GM12878 (cell line): ENCODE measurements around the gene PCNX1. TPM values are rescaled to one million over a fixed set of nuclear protein-coding genes. Genes with fewer than 3 reads are reported as not detected.

Experiments
- ATAC-seq: fragments of 200-7000 bp; cut with Tn5 transposase; 3 replicates; pipeline ENCODE4 v1.9.1; 2020; ENCODE audit warnings: mild to moderate bottlenecking, moderate library complexity
- BruUV-seq: library from RNA; stranded (reverse); fragments of 400-500 nt; replicated peaks from 2 replicates; lab custom pipeline; 2021; lab: Mats Ljungman, UMichigan
- CTCF ChIA-PET: fragments of 300-600 bp; sonication (Branson Sonifier 250); formaldehyde crosslinking; extraction: SDS; loops from one replicate; lab custom pipeline; 2021; ENCODE audit warnings: inconsistent platforms; lab: Yijun Ruan, JAX
- POLR2A ChIA-PET: fragments of 350-600 bp; formaldehyde crosslinking; extraction: SDS; loops from one replicate; lab custom pipeline; 2021; ENCODE audit warnings: inconsistent platforms; lab: Charles Lee
- RAD21 ChIA-PET: fragments of 300-600 bp; sonication (Branson Sonifier 250); formaldehyde crosslinking; loops from one replicate; lab custom pipeline; 2023; ENCODE audit warnings: antibody characterized with exemption; ENCODE audit not compliant: unreplicated experiment; lab: Charles Lee
- SMC1A ChIA-PET: fragments of 300-600 bp; sonication (Branson Sonifier 250); formaldehyde crosslinking; loops from one replicate; lab custom pipeline; 2023; ENCODE audit not compliant: unreplicated experiment, uncharacterized antibody; lab: Charles Lee
- DNase-seq: peaks from one replicate; pipeline ENCODE4 v3.0.0-alpha.2; 2011; ENCODE audit warnings: low read depth, low spot score
- FAIRE-seq: peaks from 3 replicates; lab custom pipeline; 2011; peaks lifted over from hg19 to GRCh38; lab: Jason Lieb, UNC
- H2AFZ ChIP-seq: 2 replicates; pipeline ENCODE4 v1.6.0; 2011; ENCODE audit warnings: low read depth, low read length, control low read depth; ENCODE audit not compliant: control insufficient read depth
- H3K27ac ChIP-seq: 2 replicates; pipeline ENCODE4 v1.5.1; 2011; ENCODE audit warnings: control low read depth; ENCODE audit not compliant: control insufficient read depth, insufficient read depth
- H3K27me3 ChIP-seq, 2 experiments: replicated peaks in 1 of 2; 2 replicates each; pipeline versions ENCODE4 v1.6.0 to v1.6.1; 2011; ENCODE audit warnings: low read length in 1 of 2; ENCODE audit not compliant: control insufficient read depth in 2 of 2, insufficient read depth in 2 of 2
- H3K36me3 ChIP-seq, 2 experiments: 2 replicates each; pipeline ENCODE4 v1.5.1; 2011; ENCODE audit warnings: low read length in 1 of 2; ENCODE audit not compliant: control insufficient read depth in 2 of 2, insufficient read depth in 2 of 2
- H3K4me1 ChIP-seq: 2 replicates; pipeline ENCODE4 v1.6.1; 2011; ENCODE audit warnings: mild to moderate bottlenecking, low read length, moderate library complexity, mixed read lengths; ENCODE audit not compliant: control insufficient read depth, insufficient read depth
- H3K4me2 ChIP-seq: 2 replicates; pipeline ENCODE4 v1.6.0; 2011; ENCODE audit warnings: control low read depth; ENCODE audit not compliant: control insufficient read depth, insufficient read depth
- H3K4me3 ChIP-seq: fragments of 200-600 bp; sonication (generic); 2 replicates; pipeline ENCODE4 v1.5.1; 2016
- H3K79me2 ChIP-seq: 2 replicates; pipeline ENCODE4 v1.6.0; 2011; ENCODE audit warnings: low read length; ENCODE audit not compliant: control insufficient read depth, insufficient read depth
- H3K9ac ChIP-seq: 2 replicates; pipeline ENCODE4 v1.8.0; 2011; ENCODE audit warnings: low read length, control low read depth, mixed read lengths; ENCODE audit not compliant: control insufficient read depth, insufficient read depth
- H3K9me3 ChIP-seq: replicated peaks from 3 replicates; pipeline ENCODE4 v1.5.1; 2011; ENCODE audit warnings: mild to moderate bottlenecking, low read length; ENCODE audit not compliant: control insufficient read depth, insufficient read depth
- H4K20me1 ChIP-seq: 2 replicates; pipeline ENCODE4 v1.6.0; 2011; ENCODE audit not compliant: control insufficient read depth, insufficient read depth
- CBFB ChIP-seq: IDR thresholded peaks from 2 replicates; pipeline ENCODE4 v1.6.1; 2016; ENCODE audit warnings: antibody characterized with exemption, low read depth
- CBX3 ChIP-seq: fragments of 200-600 bp; sonication (generic); IDR thresholded peaks from 2 replicates; pipeline ENCODE4 v1.6.1; 2016; ENCODE audit warnings: low read depth, borderline replicate concordance
- ESRRA ChIP-seq: IDR thresholded peaks from 2 replicates; pipeline ENCODE4 v1.6.1; 2012; ENCODE audit warnings: mild to moderate bottlenecking, low read length, improper control_type of control experiment
- HDAC2 ChIP-seq: fragments of 200-600 bp; sonication (generic); IDR thresholded peaks from 2 replicates; pipeline ENCODE4 v1.6.1; 2017
- NR2C1 ChIP-seq: fragments of 450-650 bp; IDR thresholded peaks from 2 replicates; pipeline ENCODE4 v1.6.1; 2017; ENCODE audit warnings: antibody characterized with exemption, mild to moderate bottlenecking, moderate library complexity
- PAX5 ChIP-seq: IDR thresholded peaks from 2 replicates; pipeline ENCODE4 v1.6.1; 2011; ENCODE audit warnings: low read depth, low read length, borderline replicate concordance
- POLR2AphosphoS5 ChIP-seq: IDR thresholded peaks from 2 replicates; pipeline ENCODE4 v1.6.1; 2011; ENCODE audit warnings: mild to moderate bottlenecking, low read length, inconsistent platforms
- RB1 ChIP-seq: fragments of 450-650 bp; formaldehyde crosslinking; IDR thresholded peaks from 2 replicates; pipeline ENCODE4 v1.6.1; 2017; ENCODE audit warnings: mild to moderate bottlenecking, borderline replicate concordance
- RBBP5 ChIP-seq: fragments of 200-600 bp; sonication (generic); conservative IDR thresholded peaks from 2 replicates; pipeline ENCODE4 v1.6.1; 2016
- SIX5 ChIP-seq: IDR thresholded peaks from 2 replicates; pipeline ENCODE4 v1.6.1; 2011; ENCODE audit warnings: mild to moderate bottlenecking, low read depth, low read length, moderate library complexity; ENCODE audit not compliant: severe bottlenecking
- SPI1 ChIP-seq: IDR thresholded peaks from 2 replicates; pipeline ENCODE4 v1.6.1; 2011; ENCODE audit warnings: low read depth, mild to moderate bottlenecking, low read length, moderate library complexity, borderline replicate concordance; ENCODE audit not compliant: insufficient read depth
- SRF ChIP-seq, 2 experiments: IDR thresholded peaks; 2 replicates each; pipeline ENCODE4 v1.6.1; 2011; ENCODE audit warnings: low read depth in 2 of 2, low read length in 2 of 2, mild to moderate bottlenecking in 1 of 2, moderate library complexity in 1 of 2
- TARDBP ChIP-seq: IDR thresholded peaks from 2 replicates; pipeline ENCODE4 v1.6.1; 2016; ENCODE audit warnings: borderline replicate concordance
- ZNF384 ChIP-seq: IDR thresholded peaks from 2 replicates; pipeline ENCODE4 v1.6.1; 2012; ENCODE audit warnings: low read depth, mild to moderate bottlenecking, low read length, improper control_type of control experiment, borderline replicate concordance
- WGBS: methylation state at CpG from one replicate; pipeline ENCODE4 v1.1.6; 2016; ENCODE audit warnings: low lambda C conversion rate; ENCODE audit not compliant: insufficient replicate concordance, insufficient coverage; ENCODE audit errors: missing lambda C conversion rate; 5-methylcytosine and 5-hydroxymethylcytosine counted together
- in situ Hi-C: fragments of 300-500 bp; cut with MboI; formaldehyde crosslinking; loops from 9 replicates; pipeline ENCODE4 v1.14.3; 2018; ENCODE audit warnings: mixed read lengths
- intact Hi-C: fragments of 100-400 bp; cut with micrococcal nuclease; formaldehyde crosslinking; loops from one replicate; pipeline ENCODE4 v1.14.2; 2022; ENCODE audit not compliant: unreplicated experiment
- polyA plus RNA-seq, 11 experiments: library from polyadenylated mRNA; depleted of rRNA in 4 of 11; unstranded in 6 of 11; stranded (reverse) in 5 of 11; fragments of >200 nt; fragmentation: Nextera tagmentation in 4 of 11; fragmentation: Illumina TruSeq in 1 of 11; extraction: Ambion mirVana in 4 of 11; extraction: Trizol in 1 of 11; gene quantifications; 1 replicate in 1 of 11; 2 replicates in 10 of 11; pipeline versions ENCODE4 v1.2.1 to v1.2.3, GENCODE V29; 2011 to 2016; ENCODE audit warnings: inconsistent platforms in 2 of 11, missing spikeins in 2 of 11, low read depth in 1 of 11
- total RNA-seq, 4 experiments: library from RNA; depleted of rRNA in 3 of 4; stranded (reverse); fragments of >200 nt in 3 of 4; fragmentation: Illumina TruSeq in 1 of 4; extraction: Trizol in 1 of 4; gene quantifications; 2 replicates each; pipeline versions ENCODE4 v1.2.1 to v1.2.3, GENCODE V29; 2013 to 2021
- TF ChIP-seq, protein P1 (sequence below): IDR thresholded peaks from 2 replicates; pipeline ENCODE4 v1.6.1; 2011; ENCODE audit warnings: low read depth, mild to moderate bottlenecking, low read length, moderate library complexity, borderline replicate concordance; ENCODE audit errors: extremely low read depth
- TF ChIP-seq, protein P2 (sequence below): fragments of 450-650 bp; IDR thresholded peaks from 2 replicates; pipeline ENCODE4 v1.6.1; 2016; ENCODE audit warnings: mild to moderate bottlenecking
- TF ChIP-seq, protein P3 (sequence below): IDR thresholded peaks from 2 replicates; pipeline ENCODE4 v1.6.1; 2012; ENCODE audit warnings: low read length, inconsistent platforms
- TF ChIP-seq, protein P4 (sequence below): fragments of 450-650 bp; IDR thresholded peaks from 2 replicates; pipeline ENCODE4 v1.6.1; 2017; ENCODE audit warnings: antibody characterized with exemption, mild to moderate bottlenecking, moderate library complexity

The PCNX1 gene
- total and polyA plus RNA-seq, 10 of the 15 experiments (the other 5 are each of a cell fraction or from before 2014, with no cell fraction given): 4.6 to 53.9 (median 20.5) TPM

DNA sequence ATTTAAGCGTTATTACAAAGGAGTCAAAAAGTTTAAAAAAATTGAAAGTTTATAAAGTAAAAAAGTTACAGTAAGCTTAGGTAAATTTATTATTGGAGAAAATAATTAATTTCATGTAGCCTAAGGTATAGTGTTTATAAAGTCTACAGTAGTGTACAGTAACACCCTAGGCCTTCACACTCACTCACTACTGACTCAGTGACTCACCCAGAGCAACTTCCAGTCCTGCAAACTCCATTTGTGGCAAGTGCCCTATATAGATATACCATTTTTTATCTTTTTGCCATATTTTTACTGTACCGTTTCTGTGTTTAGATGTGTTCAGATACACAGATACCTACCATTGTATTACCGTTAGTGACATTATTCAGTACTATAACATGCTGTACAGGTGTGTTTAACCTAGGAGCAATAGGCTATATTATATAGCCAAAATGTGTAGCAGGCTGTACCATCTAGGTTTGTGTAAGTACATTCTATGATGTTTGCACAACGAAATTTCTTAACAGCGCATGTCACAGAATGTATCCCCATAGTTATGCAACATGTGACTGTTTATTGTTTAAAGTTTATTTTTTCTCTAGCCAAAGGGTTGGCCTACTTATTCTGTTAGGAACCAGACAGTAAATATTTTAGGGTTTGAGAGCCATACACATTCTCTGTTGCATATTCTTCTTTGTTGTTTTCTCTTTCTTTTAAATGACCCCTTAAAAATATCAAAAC lies 155.5 kb downstream of the PCNX1 start (continued):
- TF ChIP-seq, protein P1, sequence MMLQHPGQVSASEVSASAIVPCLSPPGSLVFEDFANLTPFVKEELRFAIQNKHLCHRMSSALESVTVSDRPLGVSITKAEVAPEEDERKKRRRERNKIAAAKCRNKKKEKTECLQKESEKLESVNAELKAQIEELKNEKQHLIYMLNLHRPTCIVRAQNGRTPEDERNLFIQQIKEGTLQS: no peak
- TF ChIP-seq CBFB (no peak), PAX5 (no peak), ZNF384 (no peak), CBX3 (no peak)
- TF ChIP-seq, protein P2, sequence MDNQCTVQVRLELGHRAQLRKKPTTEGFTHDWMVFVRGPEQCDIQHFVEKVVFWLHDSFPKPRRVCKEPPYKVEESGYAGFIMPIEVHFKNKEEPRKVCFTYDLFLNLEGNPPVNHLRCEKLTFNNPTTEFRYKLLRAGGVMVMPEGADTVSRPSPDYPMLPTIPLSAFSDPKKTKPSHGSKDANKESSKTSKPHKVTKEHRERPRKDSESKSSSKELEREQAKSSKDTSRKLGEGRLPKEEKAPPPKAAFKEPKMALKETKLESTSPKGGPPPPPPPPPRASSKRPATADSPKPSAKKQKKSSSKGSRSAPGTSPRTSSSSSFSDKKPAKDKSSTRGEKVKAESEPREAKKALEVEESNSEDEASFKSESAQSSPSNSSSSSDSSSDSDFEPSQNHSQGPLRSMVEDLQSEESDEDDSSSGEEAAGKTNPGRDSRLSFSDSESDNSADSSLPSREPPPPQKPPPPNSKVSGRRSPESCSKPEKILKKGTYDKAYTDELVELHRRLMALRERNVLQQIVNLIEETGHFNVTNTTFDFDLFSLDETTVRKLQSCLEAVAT: no peak
- TF ChIP-seq, all 136 proteins: peak for 0

DNA sequence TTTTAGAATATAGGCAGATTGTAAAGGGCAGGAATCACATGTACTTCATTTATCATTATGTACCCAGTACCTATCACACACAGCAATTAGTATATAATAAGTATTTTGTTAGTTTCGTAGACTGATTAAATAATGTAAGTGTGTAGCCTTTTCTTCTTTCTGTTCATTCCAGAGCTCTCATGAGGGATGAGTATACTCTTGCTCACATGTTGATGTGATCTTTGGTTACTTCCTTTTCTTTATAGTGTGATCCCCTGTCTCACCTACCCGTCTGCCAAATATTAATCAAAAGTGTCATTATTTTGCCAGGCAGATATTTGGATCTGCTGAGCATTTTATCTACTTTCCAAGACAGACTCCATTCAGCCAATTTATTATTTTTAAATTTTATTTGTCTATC lies 156.1 kb downstream of the PCNX1 start:
- WGBS: 98% methylated on average over 2 of the region's 2 CpGs
- FAIRE-seq (no peak), DNase-seq (no peak), ATAC-seq (no peak)
- Histone ChIP-seq H3K9me3 (no peaks in the 10 kb centered on the region; the same call in 2 of the 3 replicates), H3K79me2 (no peaks in the 10 kb centered on the region), H3K27me3 (no peaks in the 10 kb centered on the region), H3K9ac (no peak overlapping the region), H3K4me2 (no peak overlapping the region), H3K27ac (no peak overlapping the region), H3K4me1 (no peaks in the 10 kb centered on the region), H4K20me1 (no peaks in the 10 kb centered on the region), H2AFZ (no peak overlapping the region), H3K4me3 (no peak overlapping the region), H3K36me3 (peaks cover 1 to 21% of the 10 kb centered on the region in 2 experiments; a peak in 3 of 4 replicates)
- intact Hi-C loops: no loop called here
- in situ Hi-C loops: no loop called here
- ChIA-PET SMC1A (interaction anchor here (1.0 kb wide), 1 partner anchor 14 kb away, joined by 3 read pairs; no protein-coding TSS in a partner anchor), POLR2A (no interaction called here), RAD21 (no interaction called here), CTCF (interaction anchor here (1.4 to 1.5 kb wide), 2 partner anchors 9 to 40 kb away, joined by 3 to 4 read pairs; no protein-coding TSS in a partner anchor)
- no TSS peak for BruUV-seq
- TF ChIP-seq SRF (IDR thresholded peaks at IDR 0.05; ENCODE audit: low read depth in 2 of 2, low read length in 2 of 2): no peak
- no peak for TF ChIP-seq ESRRA
- TF ChIP-seq RBBP5: no peak
- TF ChIP-seq, protein P3, sequence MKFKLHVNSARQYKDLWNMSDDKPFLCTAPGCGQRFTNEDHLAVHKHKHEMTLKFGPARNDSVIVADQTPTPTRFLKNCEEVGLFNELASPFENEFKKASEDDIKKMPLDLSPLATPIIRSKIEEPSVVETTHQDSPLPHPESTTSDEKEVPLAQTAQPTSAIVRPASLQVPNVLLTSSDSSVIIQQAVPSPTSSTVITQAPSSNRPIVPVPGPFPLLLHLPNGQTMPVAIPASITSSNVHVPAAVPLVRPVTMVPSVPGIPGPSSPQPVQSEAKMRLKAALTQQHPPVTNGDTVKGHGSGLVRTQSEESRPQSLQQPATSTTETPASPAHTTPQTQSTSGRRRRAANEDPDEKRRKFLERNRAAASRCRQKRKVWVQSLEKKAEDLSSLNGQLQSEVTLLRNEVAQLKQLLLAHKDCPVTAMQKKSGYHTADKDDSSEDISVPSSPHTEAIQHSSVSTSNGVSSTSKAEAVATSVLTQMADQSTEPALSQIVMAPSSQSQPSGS: no peak
- TF ChIP-seq, protein P4, sequence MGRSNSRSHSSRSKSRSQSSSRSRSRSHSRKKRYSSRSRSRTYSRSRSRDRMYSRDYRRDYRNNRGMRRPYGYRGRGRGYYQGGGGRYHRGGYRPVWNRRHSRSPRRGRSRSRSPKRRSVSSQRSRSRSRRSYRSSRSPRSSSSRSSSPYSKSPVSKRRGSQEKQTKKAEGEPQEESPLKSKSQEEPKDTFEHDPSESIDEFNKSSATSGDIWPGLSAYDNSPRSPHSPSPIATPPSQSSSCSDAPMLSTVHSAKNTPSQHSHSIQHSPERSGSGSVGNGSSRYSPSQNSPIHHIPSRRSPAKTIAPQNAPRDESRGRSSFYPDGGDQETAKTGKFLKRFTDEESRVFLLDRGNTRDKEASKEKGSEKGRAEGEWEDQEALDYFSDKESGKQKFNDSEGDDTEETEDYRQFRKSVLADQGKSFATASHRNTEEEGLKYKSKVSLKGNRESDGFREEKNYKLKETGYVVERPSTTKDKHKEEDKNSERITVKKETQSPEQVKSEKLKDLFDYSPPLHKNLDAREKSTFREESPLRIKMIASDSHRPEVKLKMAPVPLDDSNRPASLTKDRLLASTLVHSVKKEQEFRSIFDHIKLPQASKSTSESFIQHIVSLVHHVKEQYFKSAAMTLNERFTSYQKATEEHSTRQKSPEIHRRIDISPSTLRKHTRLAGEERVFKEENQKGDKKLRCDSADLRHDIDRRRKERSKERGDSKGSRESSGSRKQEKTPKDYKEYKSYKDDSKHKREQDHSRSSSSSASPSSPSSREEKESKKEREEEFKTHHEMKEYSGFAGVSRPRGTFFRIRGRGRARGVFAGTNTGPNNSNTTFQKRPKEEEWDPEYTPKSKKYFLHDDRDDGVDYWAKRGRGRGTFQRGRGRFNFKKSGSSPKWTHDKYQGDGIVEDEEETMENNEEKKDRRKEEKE: no peak
- TF ChIP-seq SIX5: no peak
- no peak for TF ChIP-seq NR2C1
- no peak for TF ChIP-seq POLR2AphosphoS5
- TF ChIP-seq HDAC2: no peak
- TF ChIP-seq TARDBP: no peak
- no peak for TF ChIP-seq RB1
- TF ChIP-seq SPI1: no peak
